DOHH2 (cell line): Measurements from ENCODE around the gene LIPG.

Experiments
- H3F3A ChIP-seq: fragments of 200-600 bp; sonication (generic), shearing (Covaris generic); 2 replicates; pipeline ENCODE4 v1.6.0; 2016; ENCODE audit warnings: antibody characterized with exemption, mild to moderate bottlenecking; ENCODE audit not compliant: control insufficient read depth, insufficient read depth
- H3K27ac ChIP-seq: fragments of 200-600 bp; sonication (generic); 2 replicates; pipeline ENCODE4 v1.5.1; 2014; ENCODE audit warnings: low read depth, mild to moderate bottlenecking, low read length, moderate library complexity
- H3K27me3 ChIP-seq: fragments of 200-600 bp; sonication (generic); 2 replicates; pipeline ENCODE4 v1.6.1; 2014; ENCODE audit warnings: mild to moderate bottlenecking, low read length, mixed read lengths; ENCODE audit not compliant: control insufficient read depth
- H3K36me3 ChIP-seq: fragments of 200-600 bp; sonication (generic); 2 replicates; pipeline ENCODE4 v1.6.1; 2014; ENCODE audit warnings: mild to moderate bottlenecking, low read length, moderate library complexity, mixed read lengths; ENCODE audit not compliant: control insufficient read depth
- H3K4me1 ChIP-seq: fragments of 200-600 bp; sonication (generic); 2 replicates; pipeline ENCODE4 v1.6.1; 2014; ENCODE audit warnings: mild to moderate bottlenecking, low read length, mixed read lengths; ENCODE audit not compliant: control insufficient read depth
- H3K4me2 ChIP-seq: fragments of 200-600 bp; sonication (generic); 2 replicates; pipeline ENCODE4 v1.6.0; 2014; ENCODE audit warnings: mild to moderate bottlenecking, low read length, moderate library complexity
- H3K4me3 ChIP-seq: fragments of 200-600 bp; sonication (generic); 2 replicates; pipeline ENCODE4 v1.5.1; 2014; ENCODE audit warnings: mild to moderate bottlenecking, low read length, mixed read lengths
- H3K79me2 ChIP-seq: fragments of 200-600 bp; sonication (generic); 2 replicates; pipeline ENCODE4 v1.6.1; 2014; ENCODE audit warnings: mild to moderate bottlenecking, low read length, mixed read lengths; ENCODE audit not compliant: control insufficient read depth
- H3K9me2 ChIP-seq: fragments of 200-600 bp; sonication (generic); replicated peaks from 2 replicates; pipeline ENCODE4 v1.6.1; 2014; ENCODE audit warnings: mild to moderate bottlenecking, low read length, mixed read lengths; ENCODE audit not compliant: control insufficient read depth
- H3K9me3 ChIP-seq: fragments of 200-600 bp; sonication (generic); 2 replicates; pipeline ENCODE4 v1.6.1; 2014; ENCODE audit warnings: antibody characterized with exemption, low read length, mixed read lengths; ENCODE audit not compliant: control insufficient read depth, insufficient read depth
- H4K20me1 ChIP-seq: fragments of 200-600 bp; sonication (generic); 2 replicates; pipeline ENCODE4 v1.6.0; 2014; ENCODE audit warnings: low read depth, mild to moderate bottlenecking, antibody characterized with exemption, low read length, moderate library complexity; ENCODE audit not compliant: control insufficient read depth, insufficient read depth
- CTCF ChIP-seq: fragments of 200-600 bp; sonication (generic); IDR thresholded peaks from one replicate; pipeline ENCODE4 v1.5.1; 2014; ENCODE audit warnings: antibody characterized with exemption, mild to moderate bottlenecking, low read depth, low read length; ENCODE audit not compliant: poor library complexity, severe bottlenecking
- EZH2phosphoT487 ChIP-seq: fragments of 200-600 bp; sonication (generic); IDR thresholded peaks from 2 replicates; pipeline ENCODE4 v1.6.1; 2017; ENCODE audit warnings: borderline replicate concordance, mild to moderate bottlenecking, antibody characterized with exemption, low read length, moderate library complexity, mixed read lengths

LIPG gene

GRCh38 chr18:49566217-49566770 is 4.4 kb downstream of the LIPG start:
- no peak overlapping the region for H3K4me3 ChIP-seq

GRCh38 chr18:49566985-49567384 is 5.1 kb downstream of the LIPG start:
- Histone ChIP-seq H3K4me2 (no peak overlapping the region), H3F3A (no peaks in the 10 kb centered on the region), H3K27ac (no peak overlapping the region), H3K9me2 (no peaks in the 10 kb centered on the region), H3K36me3 (no peaks in the 10 kb centered on the region), H3K79me2 (no peaks in the 10 kb centered on the region), H4K20me1 (no peaks in the 10 kb centered on the region), H3K27me3 (peaks cover 19% of the 10 kb centered on the region), H3K4me3 (no peak overlapping the region), H3K9me3 (no peaks in the 10 kb centered on the region), H3K4me1 (no peaks in the 10 kb centered on the region)
- TF ChIP-seq EZH2phosphoT487 (no peak), CTCF (no peak)

More at GRCh38 chr18:49566217-49566770, 4.4 kb downstream of the LIPG start:
- Histone ChIP-seq H3F3A (no peaks in the 10 kb centered on the region), H3K36me3 (no peaks in the 10 kb centered on the region), H3K9me2 (no peaks in the 10 kb centered on the region), H3K27me3 (peaks cover 21% of the 10 kb centered on the region), H3K27ac (no peak overlapping the region), H3K4me2 (no peak overlapping the region), H4K20me1 (no peaks in the 10 kb centered on the region), H3K79me2 (no peaks in the 10 kb centered on the region), H3K9me3 (no peaks in the 10 kb centered on the region), H3K4me1 (no peaks in the 10 kb centered on the region)
- no peak for TF ChIP-seq CTCF
- TF ChIP-seq EZH2phosphoT487 = no peak

- Histone ChIP-seq H3K79me2 (no peaks in the 10 kb centered on the region), H3K27ac (no peak overlapping the region), H3K4me2 (no peak overlapping the region), H3F3A (no peaks in the 10 kb centered on the region), H3K4me3 (no peak overlapping the region), H4K20me1 (no peaks in the 10 kb centered on the region), H3K27me3 (no peaks in the 10 kb centered on the region; the same call in 1 of the 2 replicates), H3K9me3 (no peaks in the 10 kb centered on the region), H3K9me2 (no peaks in the 10 kb centered on the region), H3K4me1 (no peaks in the 10 kb centered on the region), H3K36me3 (no peaks in the 10 kb centered on the region)
- TF ChIP-seq EZH2phosphoT487 = no peak
- TF ChIP-seq CTCF = no peak
These were observed 7.9 kb downstream of the LIPG start for GRCh38 chr18:49569724-49570123.
